Mammary epithelial cell (primary cell): Measurements from ENCODE around the gene HOXA3.

Source experiments
- CTCF ChIP-seq, 2 donors: IDR thresholded peaks in 1 of 2; conservative IDR thresholded peaks in 1 of 2; 2 replicates each; pipeline ENCODE4 v1.5.1; 2011 to 2012; ENCODE audit warnings: inconsistent platforms in 2 of 2, low read length in 2 of 2, mild to moderate bottlenecking in 2 of 2, control low read depth in 1 of 2, low read depth in 1 of 2; ENCODE audit not compliant: insufficient read depth in 1 of 2; ENCODE audit errors: extremely low read depth in 1 of 2
- EZH2 ChIP-seq: IDR thresholded peaks from 2 replicates; pipeline ENCODE4 v1.6.1; 2012; ENCODE audit warnings: low read length, inconsistent platforms, borderline replicate concordance

- no peak for TF ChIP-seq CTCF (conservative IDR thresholded peaks at IDR 0.05 in 1 of 2, IDR thresholded peaks at IDR 0.05 in 1 of 2; ENCODE audit: extremely low read depth in 1 of 2, insufficient read depth in 1 of 2, low read depth in 1 of 2, low read length in 2 of 2)
- no peak for TF ChIP-seq EZH2
Observed at GRCh38 chr7:27149842-27150567, 2.4 kb downstream of the HOXA3 start.
